Right lobe of liver (tissue), 4 donors: ENCODE measurements around the gene SNRNP200.

Source experiments
- CTCF ChIP-seq, 4 donors: fragments of 200-600 bp in 3 of 4; fragments of 450-650 bp in 1 of 4; IDR thresholded peaks; one replicate each; pipeline versions ENCODE4 v1.5.1 to v1.8.0; 2016 to 2022; ENCODE audit warnings: antibody characterized with exemption in 4 of 4, mild to moderate bottlenecking in 2 of 4
- POLR2A ChIP-seq: fragments of 450-650 bp; IDR thresholded peaks from one replicate; pipeline ENCODE4 v1.6.1; 2017; ENCODE audit warnings: antibody characterized with exemption, mild to moderate bottlenecking
- donor health status: DM: no; HTN: no; CAD: no.
- donor health status: DM: no; HTN: no; CAD: no.
- donor health status: DM: no; HTN: yes; CAD: no.

GRCh38 chr2:96233436-96233835 is 71.9 kb downstream of the SNRNP200 start:
- TF ChIP-seq CTCF (IDR thresholded peaks at IDR 0.05) (no peak), POLR2A (no peak)
